ENCODE data around the gene ZNF488. TPM values are rescaled to one million over a fixed set of nuclear protein-coding genes. Genes with fewer than 3 reads are reported as not detected.

ZNF488 gene
- total RNA-seq, 1 donor from 2014 or later: 0.16 TPM

GRCh38 chr10:47321521-47322195, 62.4 kb downstream of the ZNF488 start:
- peak; percentile 54 for DNase-seq (ENCODE audit: low spot score)
- intact Hi-C loops (cut with DNase I): no loop called here

- peak; percentile 22 for DNase-seq (ENCODE audit: low spot score)
- intact Hi-C loops (cut with DNase I): no loop called here
These were observed 63.3 kb downstream of the ZNF488 start for GRCh38 chr10:47320812-47321211.

- DNase-seq (ENCODE audit: low spot score): peak; percentile 59
- intact Hi-C loops (cut with DNase I): loop anchor here (10.0 kb wide), 1 partner anchor 295 kb away; no protein-coding TSS in a partner anchor
These were observed 64.3 kb downstream of the ZNF488 start for GRCh38 chr10:47319784-47320183.

- peak; percentile 49 for DNase-seq (ENCODE audit: low spot score)
- intact Hi-C loops (cut with DNase I): loop anchor here (10.0 kb wide), 1 partner anchor 294 kb away; no protein-coding TSS in a partner anchor
These were observed 65.4 kb downstream of the ZNF488 start for GRCh38 chr10:47318706-47319105.

- peak; percentile 67 for DNase-seq (ENCODE audit: low spot score)
- intact Hi-C loops (cut with DNase I): loop anchor here (10.0 kb wide), 1 partner anchor 292 kb away; no protein-coding TSS in a partner anchor
These were observed 66.8 kb downstream of the ZNF488 start for GRCh38 chr10:47317251-47317650.

- peak; percentile 56 for DNase-seq (ENCODE audit: low spot score)
- intact Hi-C loops (cut with DNase I): loop anchor here (10.0 kb wide), 1 partner anchor 291 kb away; no protein-coding TSS in a partner anchor
These were observed 68.0 kb downstream of the ZNF488 start for GRCh38 chr10:47316131-47316530.

Other genes starting within 250 kb of the ZNF488 start
- 1.7 TPM for gene GDF10, start 84.1 kb downstream of the ZNF488 start, total RNA-seq
- gene GDF2, start 61.8 kb downstream of the ZNF488 start, total RNA-seq: not detected
- not detected for gene RBP3, start 35.9 kb downstream of the ZNF488 start, total RNA-seq
- gene ANXA8, start 99.8 kb upstream of the ZNF488 start, total RNA-seq: not detected
- gene FAM25G, start 107.4 kb upstream of the ZNF488 start, total RNA-seq: not detected
- gene AGAP9, start 139.3 kb upstream of the ZNF488 start, total RNA-seq: 4.1 TPM

Measured in cardiac septum (tissue), 1 donor.